H7 (cell line): ENCODE measurements around the gene ARMC12. TPM values are rescaled to one million over a fixed set of nuclear protein-coding genes. Genes with fewer than 3 reads are reported as not detected.

Experiments
- DNase-seq: peaks from one replicate; pipeline ENCODE4 v3.0.0; 2012
- H3K27me3 ChIP-seq: 2 replicates; pipeline ENCODE4 v1.6.0; 2011; ENCODE audit warnings: mild to moderate bottlenecking, low read length; ENCODE audit not compliant: control insufficient read depth, insufficient read depth
- H3K36me3 ChIP-seq: replicated peaks from 2 replicates; pipeline ENCODE4 v1.5.1; 2011; ENCODE audit warnings: low read length; ENCODE audit not compliant: control insufficient read depth, insufficient read depth
- H3K4me3 ChIP-seq: 2 replicates; pipeline ENCODE4 v1.5.1; 2011; ENCODE audit warnings: low read depth, mild to moderate bottlenecking, control low read depth, low read length, moderate library complexity; ENCODE audit not compliant: insufficient read depth
- total RNA-seq: library from RNA; depleted of rRNA; stranded (reverse); fragments of >200 nt; shearing (Covaris generic); gene quantifications from 2 replicates; pipeline ENCODE4 v1.2.3, GENCODE V29; 2014; rRNA removed

The ARMC12 gene
- total RNA-seq, 1 experiment from 2014 or later = 0.94 TPM

- Histone ChIP-seq H3K36me3 (no peaks in the 10 kb centered on the region), H3K27me3 (peaks cover 2% of the 10 kb centered on the region; the same call in 1 of the 2 replicates), H3K4me3 (no peak overlapping the region)
- DNase-seq = peak; percentile 82
Measured at GRCh38 chr6:35786810-35787209, 50.0 kb downstream of the ARMC12 start.

DNA sequence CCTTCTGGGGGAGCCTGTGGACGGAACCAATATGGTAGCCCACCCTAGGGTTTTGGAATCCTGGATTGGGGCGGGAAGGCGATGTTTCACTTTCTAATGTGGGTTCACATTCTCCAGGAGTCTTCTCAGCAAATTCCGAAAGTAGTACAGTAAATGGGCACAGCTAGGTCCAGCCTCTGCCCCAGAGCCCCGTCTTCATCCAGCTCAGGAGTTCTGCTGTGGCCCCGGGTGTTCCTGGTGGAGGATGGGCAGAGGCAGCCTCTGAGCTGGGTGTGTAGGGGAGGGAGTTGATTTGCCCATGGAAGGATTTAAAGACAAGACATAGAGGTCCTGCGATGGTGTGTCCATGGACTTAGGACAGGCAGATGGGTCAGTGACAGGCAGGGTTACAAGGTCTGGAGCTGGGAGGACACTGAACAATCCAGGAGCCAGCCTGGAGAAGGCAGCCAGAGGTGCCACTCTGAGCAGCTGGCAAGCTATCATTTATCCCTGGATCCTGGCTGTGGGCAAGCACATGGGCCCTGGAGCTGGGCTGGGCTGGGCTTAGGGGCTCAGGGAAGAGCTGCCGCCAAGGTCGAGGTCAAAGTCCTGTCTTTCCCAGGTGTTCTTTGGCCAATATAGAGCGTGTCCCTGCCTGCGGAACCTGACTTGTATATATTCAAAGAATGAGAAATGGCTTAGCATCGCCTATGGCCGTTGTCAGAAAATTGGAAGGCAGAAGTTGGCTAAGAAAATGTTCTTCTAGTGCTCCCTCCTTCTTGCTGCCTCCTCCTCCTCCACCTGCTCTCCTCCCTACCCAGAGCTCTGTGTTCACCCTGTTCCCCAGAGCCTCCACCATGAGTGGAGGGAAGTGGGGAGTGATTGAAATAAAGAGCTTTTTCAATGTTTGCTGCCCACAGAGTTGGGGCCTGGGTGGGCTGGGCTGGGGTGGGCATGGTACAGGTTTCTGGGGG is 50.7 kb downstream of the ARMC12 start:
- peak; percentile 65 for DNase-seq
- H3K36me3 ChIP-seq = no peaks in the 10 kb centered on the region
- peaks cover 2% of the 10 kb centered on the region; the same call in 1 of the 2 replicates for H3K27me3 ChIP-seq
- H3K4me3 ChIP-seq = no peak overlapping the region

- Histone ChIP-seq H3K27me3 (peaks cover 5% of the 10 kb centered on the region; the same call in 1 of the 2 replicates), H3K36me3 (no peaks in the 10 kb centered on the region), H3K4me3 (no peak overlapping the region)
- no peak for DNase-seq
Measured at GRCh38 chr6:35788423-35788982, 51.7 kb downstream of the ARMC12 start.

GRCh38 chr6:35790683-35791082 is 53.9 kb downstream of the ARMC12 start:
- Histone ChIP-seq H3K27me3 (peaks cover 5% of the 10 kb centered on the region; the same call in 1 of the 2 replicates), H3K4me3 (no peak overlapping the region), H3K36me3 (no peaks in the 10 kb centered on the region)
- no peak for DNase-seq

GRCh38 chr6:35794536-35795452 is 58.0 kb downstream of the ARMC12 start:
- DNase-seq = peak; percentile 33
- H3K27me3 ChIP-seq = peaks cover 2% of the 10 kb centered on the region; the same call in 1 of the 2 replicates

DNA sequence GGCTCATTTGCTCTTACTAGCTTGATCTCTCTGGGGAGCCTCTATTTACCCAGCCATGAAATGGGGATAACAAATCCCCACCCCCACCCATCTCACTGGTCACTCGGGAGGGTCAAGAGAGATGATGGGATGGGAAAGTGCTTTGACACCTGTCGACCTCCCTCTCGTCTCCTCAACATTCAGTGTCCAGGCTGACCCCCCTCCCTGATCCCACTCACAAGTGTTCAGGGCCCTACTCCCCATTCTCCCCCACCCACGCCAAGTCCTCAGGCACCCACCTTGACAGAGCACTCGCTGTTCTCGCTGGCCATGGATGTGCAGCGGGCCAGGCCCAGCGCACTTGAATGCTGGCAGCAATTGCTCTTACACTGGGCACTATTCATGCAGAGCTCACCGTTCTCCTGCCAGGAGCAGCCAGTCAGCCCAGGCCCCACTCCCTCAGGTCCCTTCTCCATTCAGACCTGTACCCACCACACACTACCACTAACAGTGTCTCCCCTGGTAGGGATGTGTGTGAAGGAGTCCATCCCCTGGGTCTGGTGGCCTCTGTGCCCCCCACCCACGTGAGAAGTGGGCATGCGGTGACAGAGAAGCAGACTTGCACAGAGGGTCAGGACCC is 58.7 kb downstream of the ARMC12 start:
- Histone ChIP-seq H3K27me3 (peaks cover 2% of the 10 kb centered on the region; the same call in 1 of the 2 replicates), H3K36me3 (no peaks in the 10 kb centered on the region), H3K4me3 (no peak overlapping the region)
- DNase-seq = peak; percentile 36

More at GRCh38 chr6:35794536-35795452, 58.0 kb downstream of the ARMC12 start:
- Histone ChIP-seq H3K4me3 (no peak overlapping the region), H3K36me3 (no peaks in the 10 kb centered on the region)

DNA sequence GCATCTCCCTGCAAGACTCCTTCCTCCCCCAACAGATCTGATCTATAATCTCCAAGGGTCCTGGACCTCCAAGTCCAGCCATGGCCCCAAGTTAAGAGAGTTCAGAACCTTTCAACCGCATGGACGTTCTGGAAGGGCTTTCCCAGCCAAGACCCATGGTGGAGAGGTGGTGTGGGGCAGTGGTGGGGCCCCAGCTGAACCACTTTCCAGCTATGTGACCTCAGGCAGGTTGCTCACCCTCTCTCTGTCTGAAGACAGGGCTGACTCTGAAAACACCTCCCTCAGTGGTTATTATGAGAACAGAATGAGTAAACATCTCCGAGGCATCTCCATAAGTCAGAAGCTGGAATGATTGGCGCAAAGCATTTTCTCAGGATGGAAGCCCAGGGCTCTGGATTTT is 59.4 kb downstream of the ARMC12 start:
- Histone ChIP-seq H3K27me3 (peaks cover 2% of the 10 kb centered on the region; the same call in 1 of the 2 replicates), H3K4me3 (no peak overlapping the region), H3K36me3 (no peaks in the 10 kb centered on the region)
- peak; percentile 29 for DNase-seq

GRCh38 chr6:35797837-35798526 is 61.1 kb downstream of the ARMC12 start:
- DNase-seq = peak; percentile 79
- H3K27me3 ChIP-seq = no peaks in the 10 kb centered on the region; the same call in 1 of the 2 replicates
- no peaks in the 10 kb centered on the region for H3K36me3 ChIP-seq
- no peak overlapping the region for H3K4me3 ChIP-seq

Other genes starting within 250 kb of the ARMC12 start
- gene TEAD3, start 240.0 kb upstream of the ARMC12 start, total RNA-seq = 17.6 and 18.0 TPM in 2 replicates
- 0.55 and 1.3 TPM in 2 replicates for gene TULP1, start 224.1 kb upstream of the ARMC12 start, total RNA-seq
- 13.2 and 15.0 TPM in 2 replicates for gene FKBP5, start 48.1 kb upstream of the ARMC12 start, total RNA-seq
- gene CLPSL2, start 39.6 kb downstream of the ARMC12 start, total RNA-seq = 4.2 and 10.8 TPM in 2 replicates
- not detected in 2 replicates for gene CLPSL1, start 44.0 kb downstream of the ARMC12 start, total RNA-seq
- not detected in 2 replicates for gene CLPS, start 60.3 kb downstream of the ARMC12 start, total RNA-seq
- not detected in 2 replicates for gene LHFPL5, start 68.3 kb downstream of the ARMC12 start, total RNA-seq
- gene SRPK1, start 184.1 kb downstream of the ARMC12 start, total RNA-seq = 74.1 and 92.0 TPM in 2 replicates